Activated CD8-positive, alpha-beta memory T cell treated with anti-CD3 and anti-CD28 coated beads, Interleukin-2, amount 10 ng/mL, durations not matched to agents 7 days and 5 days (primary cell): ENCODE measurements around the gene WASL. TPM values are rescaled to one million over a fixed set of nuclear protein-coding genes. Genes with fewer than 3 reads are reported as not detected.

Experiments used
- ATAC-seq: fragments of 150-1000 bp; cut with Tn5 transposase; one replicate; pipeline ENCODE4 v1.10.0; 2021; ENCODE audit warnings: moderate library complexity
- CTCF ChIA-PET: fragments of 350-600 bp; sonication (Branson Sonifier 250); formaldehyde crosslinking; loops from one replicate; lab custom pipeline; 2021; ENCODE audit warnings: antibody characterized with exemption; lab: Charles Lee
- DNase-seq: peaks from one replicate; pipeline ENCODE4 v3.0.0-alpha.2; 2020
- H3K27ac Mint-ChIP-seq: one replicate; pipeline ENCODE4 v1.8.0; 2021; ENCODE audit warnings: mild to moderate bottlenecking, mixed read lengths
- H3K27me3 Mint-ChIP-seq: one replicate; pipeline ENCODE4 v1.8.0; 2021; ENCODE audit warnings: mixed read lengths
- H3K36me3 Mint-ChIP-seq: one replicate; pipeline ENCODE4 v1.8.0; 2021; ENCODE audit warnings: mild to moderate bottlenecking, mixed read lengths
- H3K4me1 Mint-ChIP-seq: one replicate; pipeline ENCODE4 v1.8.0; 2021; ENCODE audit warnings: mixed read lengths
- H3K4me3 Mint-ChIP-seq: one replicate; pipeline ENCODE4 v1.8.0; 2021; ENCODE audit warnings: mild to moderate bottlenecking, moderate library complexity, mixed read lengths
- H3K9me3 Mint-ChIP-seq: one replicate; pipeline ENCODE4 v1.8.0; 2022; ENCODE audit warnings: low read depth, mixed read lengths
- total RNA-seq, 2 experiments: library from RNA; stranded (reverse); gene quantifications; one replicate each; pipeline ENCODE4 v1.2.3, GENCODE V29; 2021

WASL gene
- total RNA-seq, 2 experiments from 2014 or later, result 7.6 to 7.8 TPM

DNA sequence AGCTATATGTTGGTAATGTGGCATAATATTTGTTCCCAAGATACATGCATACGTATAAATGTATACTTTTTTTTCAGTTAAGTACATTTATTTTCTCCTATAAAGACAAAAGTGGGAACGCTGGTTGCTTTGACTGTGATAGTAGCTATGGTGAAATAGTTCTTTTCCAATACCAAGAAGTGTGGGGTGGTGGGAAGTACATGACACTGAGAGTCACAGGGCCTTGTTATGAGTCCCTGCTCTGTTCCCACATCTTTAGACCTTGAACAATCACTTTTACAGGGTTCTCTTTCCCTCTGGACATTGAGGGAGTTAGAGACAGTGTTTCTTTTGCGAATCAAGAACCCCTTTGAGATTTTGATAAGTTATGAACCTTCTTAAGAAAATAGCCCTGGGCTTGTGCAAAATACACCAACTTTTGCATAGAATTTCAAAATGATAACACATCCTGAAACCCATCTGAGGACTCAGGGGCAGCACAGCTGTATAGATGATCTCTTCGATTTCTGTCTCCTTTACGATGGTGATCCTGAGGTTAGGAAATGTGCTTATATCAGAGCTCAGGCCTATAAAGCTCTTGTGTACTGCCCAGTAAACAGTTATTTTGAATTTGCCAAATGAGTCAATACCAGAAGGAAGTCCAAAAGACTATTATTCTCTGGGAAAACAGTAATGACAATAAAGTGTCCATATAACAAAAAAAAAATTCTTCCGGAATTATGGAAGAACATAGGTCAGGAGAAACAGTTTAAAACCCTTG, 92.1 kb downstream of the WASL start:
- Mint-ChIP-seq H3K27me3 (peaks cover 13% of the 10 kb centered on the region), H3K4me3 (no peak overlapping the region), H3K36me3 (no peaks in the 10 kb centered on the region), H3K9me3 (no peaks in the 10 kb centered on the region), H3K27ac (no peak overlapping the region), H3K4me1 (no peaks in the 10 kb centered on the region)
- ATAC-seq, result no peak
- CTCF ChIA-PET, result interaction anchor here (0.6 kb wide), 1 partner anchor 8 kb away, joined by 3 read pairs; no protein-coding TSS in a partner anchor
- no peak for DNase-seq

- DNase-seq (no peak), ATAC-seq (no peak)
- Mint-ChIP-seq H3K9me3 (no peaks in the 10 kb centered on the region), H3K27ac (no peak within 1 kb of the TSS), H3K4me1 (no peaks in the 10 kb centered on the region), H3K36me3 (no peaks in the 10 kb centered on the region), H3K27me3 (peaks cover 9% of the 10 kb centered on the region), H3K4me3 (no peak within 1 kb of the TSS)
- CTCF ChIA-PET, result no interaction called here
These were observed 93.2 kb downstream of the WASL start, which contains the start of gene LMOD2 for GRCh38 chr7:123655614-123656013. Gene LMOD2 (plus strand): TSS chr7:123655866. CDS start chr7:123655964, 98 bp downstream.

GRCh38 chr7:123653162-123653561, 95.6 kb downstream of the WASL start:
- DNase-seq (no peak), ATAC-seq (no peak)
- H3K4me1 Mint-ChIP-seq, result no peaks in the 10 kb centered on the region
- H3K27ac Mint-ChIP-seq, result no peak overlapping the region
- H3K9me3 Mint-ChIP-seq, result no peaks in the 10 kb centered on the region
- H3K27me3 Mint-ChIP-seq, result peaks cover 10% of the 10 kb centered on the region
- H3K36me3 Mint-ChIP-seq, result no peaks in the 10 kb centered on the region
- no peak overlapping the region for H3K4me3 Mint-ChIP-seq
- CTCF ChIA-PET, result interaction anchor here (0.7 kb wide), 1 partner anchor 206 kb away, joined by 3 read pairs; no protein-coding TSS in a partner anchor

DNA sequence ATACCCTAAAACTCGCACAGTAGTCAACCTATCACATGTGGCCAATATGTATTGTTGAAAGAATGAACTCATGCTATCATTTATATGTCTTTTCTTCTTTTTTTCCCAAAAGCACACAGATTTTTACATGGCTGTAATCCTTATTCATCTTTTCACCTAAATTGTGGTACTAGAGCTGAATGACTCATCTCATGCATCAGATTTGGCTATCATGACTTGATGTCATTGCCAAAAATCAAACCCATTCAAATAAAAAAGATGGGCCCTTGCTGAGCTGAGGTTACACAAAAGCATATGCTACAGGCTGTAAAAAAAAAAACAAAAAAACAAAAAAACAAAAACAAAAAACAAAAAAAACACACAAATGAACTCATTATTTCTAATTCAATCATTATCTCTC, 96.4 kb downstream of the WASL start:
- H3K4me1 Mint-ChIP-seq, result no peaks in the 10 kb centered on the region
- no peak overlapping the region for H3K4me3 Mint-ChIP-seq
- DNase-seq (no peak), ATAC-seq (no peak)
- peaks cover 15% of the 10 kb centered on the region for H3K27me3 Mint-ChIP-seq
- H3K9me3 Mint-ChIP-seq, result no peaks in the 10 kb centered on the region
- H3K36me3 Mint-ChIP-seq, result no peaks in the 10 kb centered on the region
- CTCF ChIA-PET, result interaction anchor here (0.7 kb wide), 1 partner anchor 207 kb away, joined by 3 read pairs; no protein-coding TSS in a partner anchor
- no peak overlapping the region for H3K27ac Mint-ChIP-seq

DNA sequence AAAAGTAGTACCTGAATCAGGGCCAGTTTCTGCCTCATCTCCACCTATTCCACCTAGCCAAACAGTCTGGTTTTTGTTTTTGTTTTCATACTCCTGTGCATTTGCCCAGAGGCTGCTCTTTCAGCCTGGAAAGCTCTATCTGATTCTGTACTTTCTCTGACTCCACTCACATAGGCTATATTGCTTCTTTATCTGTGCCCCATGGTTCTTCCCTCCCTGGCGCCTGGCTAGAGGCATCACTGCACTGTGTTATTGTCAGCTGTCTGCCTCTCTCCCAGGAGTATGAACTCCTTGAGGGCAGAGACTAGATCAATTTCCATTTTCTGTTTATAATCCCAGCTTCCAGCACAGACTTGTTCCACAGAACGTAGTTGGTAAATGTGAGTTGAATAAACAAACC, 98.2 kb downstream of the WASL start:
- no peak for ATAC-seq

GRCh38 chr7:123649964-123650363, 98.8 kb downstream of the WASL start:
- no peak for ATAC-seq
- H3K27ac Mint-ChIP-seq, result no peak overlapping the region
- H3K4me3 Mint-ChIP-seq, result no peak overlapping the region
- no peaks in the 10 kb centered on the region for H3K9me3 Mint-ChIP-seq
- peaks cover 31% of the 10 kb centered on the region for H3K27me3 Mint-ChIP-seq
- no peak for DNase-seq
- no peaks in the 10 kb centered on the region for H3K36me3 Mint-ChIP-seq
- H3K4me1 Mint-ChIP-seq, result no peaks in the 10 kb centered on the region
- CTCF ChIA-PET, result no interaction called here

More for the DNA sequence above, 98.2 kb downstream of the WASL start:
- DNase-seq, result no peak
- no peaks in the 10 kb centered on the region for H3K4me1 Mint-ChIP-seq
- no peaks in the 10 kb centered on the region for H3K9me3 Mint-ChIP-seq
- CTCF ChIA-PET, result no interaction called here
- no peak overlapping the region for H3K27ac Mint-ChIP-seq
- H3K4me3 Mint-ChIP-seq, result no peak overlapping the region
- peaks cover 27% of the 10 kb centered on the region for H3K27me3 Mint-ChIP-seq
- H3K36me3 Mint-ChIP-seq, result no peaks in the 10 kb centered on the region

DNA sequence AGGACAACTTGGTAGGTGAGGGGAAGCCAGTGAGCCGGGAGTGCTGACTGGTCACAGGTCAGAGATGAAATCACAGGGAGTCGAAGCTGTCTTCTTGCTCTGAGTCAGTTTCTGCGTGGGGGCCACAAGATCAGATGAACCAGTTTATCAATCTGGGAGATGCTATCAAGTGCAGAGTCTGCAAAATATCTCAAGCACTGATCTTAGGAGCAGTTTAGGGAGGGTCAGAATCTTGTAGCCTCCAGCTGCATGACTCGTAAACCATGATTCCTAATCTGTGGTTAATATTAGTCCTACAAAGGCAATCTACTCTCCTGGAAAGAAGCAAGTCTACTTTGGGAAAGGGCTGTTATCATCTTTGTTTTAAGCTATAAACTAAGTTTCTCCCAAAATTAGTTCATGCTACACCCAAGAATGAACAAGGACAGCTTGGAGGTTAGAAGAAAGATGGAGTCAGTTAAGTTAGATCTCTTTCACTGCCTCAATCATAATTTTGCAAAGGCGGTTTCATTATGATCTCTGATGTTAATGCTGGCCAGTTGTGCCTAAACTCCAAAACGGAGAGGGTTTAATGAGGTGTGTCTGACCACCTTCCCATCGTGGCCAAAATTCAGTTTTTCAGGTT, 101.6 kb downstream of the WASL start:
- H3K4me1 Mint-ChIP-seq, result no peaks in the 10 kb centered on the region
- H3K4me3 Mint-ChIP-seq, result no peak overlapping the region
- H3K9me3 Mint-ChIP-seq, result no peaks in the 10 kb centered on the region
- H3K36me3 Mint-ChIP-seq, result no peaks in the 10 kb centered on the region
- ATAC-seq, result no peak
- CTCF ChIA-PET, result no interaction called here
- DNase-seq, result no peak
- no peak overlapping the region for H3K27ac Mint-ChIP-seq
- peaks cover 55% of the 10 kb centered on the region for H3K27me3 Mint-ChIP-seq

DNA sequence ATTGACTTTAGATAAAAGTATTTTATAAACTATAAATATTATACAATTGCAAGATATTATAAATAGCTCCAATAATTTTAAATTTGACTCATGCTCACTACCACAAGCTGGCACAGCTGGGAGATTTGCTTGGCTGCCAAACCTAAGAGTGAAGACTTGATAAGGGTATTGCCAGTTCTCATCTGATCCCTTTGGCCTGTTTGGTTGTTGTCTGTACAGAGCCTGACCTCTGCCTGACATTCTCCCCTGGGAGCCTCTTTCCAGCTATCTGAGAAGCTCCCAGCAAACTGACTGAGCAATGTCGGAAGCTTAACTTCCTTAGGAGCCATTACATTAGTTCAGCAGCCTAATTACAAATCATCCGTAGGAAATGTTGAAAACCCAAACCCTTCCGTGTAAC, 103.3 kb downstream of the WASL start:
- CTCF ChIA-PET, result no interaction called here
- peaks cover 61% of the 10 kb centered on the region for H3K27me3 Mint-ChIP-seq
- H3K4me3 Mint-ChIP-seq, result no peak overlapping the region
- H3K27ac Mint-ChIP-seq, result no peak overlapping the region
- ATAC-seq (no peak), DNase-seq (no peak)
- H3K9me3 Mint-ChIP-seq, result no peaks in the 10 kb centered on the region
- no peaks in the 10 kb centered on the region for H3K4me1 Mint-ChIP-seq
- no peaks in the 10 kb centered on the region for H3K36me3 Mint-ChIP-seq

DNA sequence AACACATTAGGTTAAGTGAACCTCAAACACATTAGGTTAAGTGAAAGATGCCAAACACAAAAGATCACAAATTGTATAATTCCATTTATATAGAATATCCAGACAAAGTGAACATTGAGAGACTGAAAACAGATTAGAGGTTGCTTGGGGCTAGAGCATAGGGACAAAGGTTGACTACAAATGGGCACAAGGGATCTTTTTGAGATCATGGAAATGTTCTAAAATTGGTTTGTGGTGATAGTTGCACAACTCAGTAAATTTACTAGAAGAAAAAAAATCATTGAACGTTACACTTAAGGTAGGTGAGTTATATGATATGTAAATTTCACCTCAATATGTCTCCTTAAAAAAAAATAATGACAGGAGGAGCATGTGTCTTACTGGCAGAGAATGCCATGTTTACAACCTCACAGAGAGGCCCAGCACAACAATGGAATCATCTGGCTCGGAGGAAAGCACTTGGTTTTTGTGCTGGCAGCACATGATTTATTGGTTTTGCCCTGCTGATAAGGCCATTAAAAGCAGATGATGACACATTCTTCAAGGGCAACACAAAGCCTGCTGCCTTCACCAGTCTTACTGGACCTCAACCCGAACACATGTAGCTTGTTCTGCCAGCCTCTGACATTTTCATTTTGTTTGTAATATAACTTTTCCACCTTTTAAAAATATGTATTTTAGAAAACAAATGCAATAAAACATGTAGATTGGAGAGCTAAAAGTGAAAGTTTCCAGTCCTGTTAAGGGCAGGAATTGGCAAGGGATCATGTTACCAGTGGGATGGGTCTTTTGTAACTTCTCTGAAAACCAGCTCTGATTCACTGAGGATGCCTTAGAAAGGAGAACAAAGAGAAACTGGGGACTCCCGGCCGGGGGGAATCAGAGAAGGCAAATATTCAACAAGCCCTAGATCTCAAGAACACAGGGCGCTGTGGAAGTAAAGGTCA, 105.0 kb downstream of the WASL start:
- no peaks in the 10 kb centered on the region for H3K36me3 Mint-ChIP-seq
- no peak overlapping the region for H3K27ac Mint-ChIP-seq
- ATAC-seq, result no peak
- no peaks in the 10 kb centered on the region for H3K4me1 Mint-ChIP-seq
- DNase-seq, result no peak
- CTCF ChIA-PET, result interaction anchor here (2.2 kb wide), 1 partner anchor 19 kb away, joined by 5 read pairs; no protein-coding TSS in a partner anchor
- no peak overlapping the region for H3K4me3 Mint-ChIP-seq
- H3K9me3 Mint-ChIP-seq, result no peaks in the 10 kb centered on the region
- peaks cover 63% of the 10 kb centered on the region for H3K27me3 Mint-ChIP-seq

DNA sequence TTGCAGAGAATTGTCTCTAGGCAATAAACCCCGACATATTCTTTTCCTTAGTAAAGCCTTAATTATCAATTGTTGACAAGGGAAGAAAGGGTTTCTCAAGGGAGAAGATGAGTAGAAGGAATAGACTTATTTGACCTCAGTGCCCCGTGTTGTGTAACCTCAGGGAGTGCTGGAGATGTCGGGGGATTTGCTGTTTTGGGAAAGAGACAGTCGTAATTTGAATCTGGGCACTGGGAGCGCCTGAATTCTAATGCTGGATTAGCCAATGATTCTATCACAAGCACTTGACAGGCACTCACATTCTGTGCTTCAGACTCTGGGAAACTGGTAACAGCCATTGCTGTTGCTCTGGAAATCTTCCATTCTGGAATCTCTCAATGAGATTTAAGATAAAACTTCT, 106.9 kb downstream of the WASL start:
- Mint-ChIP-seq H3K36me3 (no peaks in the 10 kb centered on the region), H3K27me3 (peaks cover 62% of the 10 kb centered on the region), H3K4me1 (no peaks in the 10 kb centered on the region), H3K27ac (no peak overlapping the region), H3K4me3 (no peak overlapping the region), H3K9me3 (no peaks in the 10 kb centered on the region)
- DNase-seq, result no peak
- no peak for ATAC-seq
- CTCF ChIA-PET, result no interaction called here

- H3K9me3 Mint-ChIP-seq, result no peaks in the 10 kb centered on the region
- H3K27me3 Mint-ChIP-seq, result peaks cover 54% of the 10 kb centered on the region
- H3K4me1 Mint-ChIP-seq, result no peaks in the 10 kb centered on the region
- H3K4me3 Mint-ChIP-seq, result no peak overlapping the region
- H3K36me3 Mint-ChIP-seq, result no peaks in the 10 kb centered on the region
- CTCF ChIA-PET, result no interaction called here
- ATAC-seq (no peak), DNase-seq (no peak)
- H3K27ac Mint-ChIP-seq, result no peak overlapping the region
These were observed 108.2 kb downstream of the WASL start for GRCh38 chr7:123640583-123640982.

- Mint-ChIP-seq H3K4me3 (no peak overlapping the region), H3K4me1 (no peaks in the 10 kb centered on the region), H3K27ac (no peak overlapping the region), H3K36me3 (no peaks in the 10 kb centered on the region), H3K9me3 (no peaks in the 10 kb centered on the region), H3K27me3 (peaks cover 50% of the 10 kb centered on the region)
- ATAC-seq, result no peak
- DNase-seq, result no peak
- CTCF ChIA-PET, result no interaction called here
These were observed 109.2 kb downstream of the WASL start for GRCh38 chr7:123639631-123640030.

- Mint-ChIP-seq H3K36me3 (no peaks in the 10 kb centered on the region), H3K4me1 (no peaks in the 10 kb centered on the region), H3K9me3 (no peaks in the 10 kb centered on the region), H3K27ac (no peak overlapping the region), H3K27me3 (peaks cover 32% of the 10 kb centered on the region), H3K4me3 (no peak overlapping the region)
- no peak for ATAC-seq
- no peak for DNase-seq
- CTCF ChIA-PET, result interaction anchor here (1.1 to 2.3 kb wide), 2 partner anchors 13 to 45 kb away, joined by 4 to 12 read pairs; no protein-coding TSS in a partner anchor
These were observed 110.9 kb downstream of the WASL start for GRCh38 chr7:123637878-123638277.
